SK-N-SH treated with all-trans-retinoic acid at 6 μM for 48 hours (cell line): ENCODE data around the gene ATP5F1B.

ENCODE experiments used
- ATAC-seq: fragments of 200-7000 bp; cut with Tn5 transposase; 3 replicates; pipeline ENCODE4 v1.9.1; 2020; ENCODE audit warnings: mild to moderate bottlenecking, moderate library complexity
- ARNTL ChIP-seq: fragments of 450-650 bp; formaldehyde crosslinking; IDR thresholded peaks from 2 replicates; pipeline ENCODE4 v1.5.0; 2020; ENCODE audit warnings: low read depth, mild to moderate bottlenecking, moderate library complexity, borderline replicate concordance
- BACH2 ChIP-seq: fragments of 250-450 bp; sonication (Bioruptor Pico); IDR thresholded peaks from 2 replicates; pipeline ENCODE4 v1.9.0; 2021; ENCODE audit warnings: mild to moderate bottlenecking, borderline replicate concordance
- CSDC2 ChIP-seq: fragments of 250-450 bp; sonication (Bioruptor Pico); IDR thresholded peaks from 2 replicates; pipeline ENCODE4 v1.5.0; 2020; ENCODE audit warnings: mild to moderate bottlenecking, moderate library complexity
- GLIS3 ChIP-seq: fragments of 250-450 bp; sonication (Bioruptor Pico); IDR thresholded peaks from 2 replicates; pipeline ENCODE4 v1.5.0; 2020; ENCODE audit warnings: mild to moderate bottlenecking, moderate library complexity
- ISL1 ChIP-seq: fragments of 250-450 bp; sonication (Bioruptor Pico); IDR thresholded peaks from 2 replicates; pipeline ENCODE4 v2.1.2; 2022; ENCODE audit warnings: mild to moderate bottlenecking, moderate library complexity
- OSR1 ChIP-seq: fragments of 250-450 bp; sonication (Bioruptor Pico); IDR thresholded peaks from 2 replicates; pipeline ENCODE4 v1.8.0; 2022; ENCODE audit warnings: moderate library complexity, mild to moderate bottlenecking, inconsistent platforms
- PPARA ChIP-seq: fragments of 250-450 bp; sonication (Bioruptor Pico); IDR thresholded peaks from 2 replicates; pipeline ENCODE4 v1.5.0; 2020; ENCODE audit warnings: mild to moderate bottlenecking, borderline replicate concordance
- RARB ChIP-seq: fragments of 250-450 bp; sonication (Bioruptor Pico); IDR thresholded peaks from 2 replicates; pipeline ENCODE4 v1.8.0; 2021; ENCODE audit warnings: mild to moderate bottlenecking, moderate library complexity
- SNAI2 ChIP-seq: fragments of 250-450 bp; sonication (Bioruptor Pico); IDR thresholded peaks from 2 replicates; pipeline ENCODE4 v1.5.0; 2020; ENCODE audit warnings: mild to moderate bottlenecking, moderate library complexity
- TOX ChIP-seq: fragments of 250-450 bp; sonication (Bioruptor Pico); IDR thresholded peaks from 2 replicates; pipeline ENCODE4 v1.8.0; 2021; ENCODE audit warnings: mild to moderate bottlenecking, moderate library complexity, borderline replicate concordance
- ZC3H10 ChIP-seq: fragments of 250-450 bp; sonication (Bioruptor Pico); IDR thresholded peaks from 2 replicates; pipeline ENCODE4 v1.5.1; 2021; ENCODE audit warnings: mild to moderate bottlenecking, moderate library complexity
- ZFP3 ChIP-seq: fragments of 250-450 bp; sonication (Bioruptor Pico); IDR thresholded peaks from 2 replicates; pipeline ENCODE4 v1.5.0; 2020; ENCODE audit warnings: mild to moderate bottlenecking, moderate library complexity
- ZFP30 ChIP-seq: fragments of 450-650 bp; formaldehyde crosslinking; IDR thresholded peaks from 2 replicates; pipeline ENCODE4 v1.5.0; 2022; ENCODE audit warnings: mild to moderate bottlenecking, moderate library complexity
- ZNF70 ChIP-seq: fragments of 450-650 bp; formaldehyde crosslinking; IDR thresholded peaks from 2 replicates; pipeline ENCODE4 v1.5.0; 2020; ENCODE audit warnings: mild to moderate bottlenecking, moderate library complexity
- ZNF8 ChIP-seq: fragments of 450-650 bp; formaldehyde crosslinking; IDR thresholded peaks from 2 replicates; pipeline ENCODE4 v1.5.0; 2020; ENCODE audit warnings: mild to moderate bottlenecking, moderate library complexity
- TF ChIP-seq, protein P1 (sequence below): fragments of 250-450 bp; sonication (Bioruptor Pico); IDR thresholded peaks from 2 replicates; pipeline ENCODE4 v1.5.1; 2020; ENCODE audit warnings: low read depth, mild to moderate bottlenecking, moderate library complexity
- TF ChIP-seq, protein P2 (sequence below): fragments of 250-450 bp; sonication (Bioruptor Pico); IDR thresholded peaks from 2 replicates; pipeline ENCODE4 v1.8.0; 2020; ENCODE audit warnings: mild to moderate bottlenecking, moderate library complexity, borderline replicate concordance
- TF ChIP-seq, protein P3 (sequence below): fragments of 250-450 bp; sonication (Bioruptor Pico); IDR thresholded peaks from 2 replicates; pipeline ENCODE4 v1.8.0; 2021; ENCODE audit warnings: low read depth, mild to moderate bottlenecking, moderate library complexity, borderline replicate concordance
- TF ChIP-seq, protein P4 (sequence below): fragments of 250-450 bp; sonication (Bioruptor Pico); IDR thresholded peaks from 2 replicates; pipeline ENCODE4 v1.5.0; 2020; ENCODE audit warnings: mild to moderate bottlenecking, moderate library complexity
- TF ChIP-seq, protein P5 (sequence below): fragments of 250-450 bp; sonication (Bioruptor Pico); IDR thresholded peaks from 2 replicates; pipeline ENCODE4 v1.5.1; 2021; ENCODE audit warnings: mild to moderate bottlenecking, moderate library complexity

ATP5F1B gene

DNA sequence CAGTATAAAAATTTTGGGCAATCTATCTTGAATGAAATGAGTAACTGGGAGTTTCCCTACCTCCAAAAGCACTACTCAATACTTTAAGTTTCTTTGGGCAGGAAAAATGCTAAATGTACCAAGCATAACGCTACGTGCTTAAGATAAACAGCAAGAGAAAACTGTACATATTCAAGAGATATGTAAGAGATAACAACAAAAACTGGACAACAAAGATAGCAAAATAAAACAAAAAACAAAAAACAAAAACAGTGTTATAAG is 22.3 kb upstream of the ATP5F1B start:
- no peak for ATAC-seq
- TF ChIP-seq, protein P1, sequence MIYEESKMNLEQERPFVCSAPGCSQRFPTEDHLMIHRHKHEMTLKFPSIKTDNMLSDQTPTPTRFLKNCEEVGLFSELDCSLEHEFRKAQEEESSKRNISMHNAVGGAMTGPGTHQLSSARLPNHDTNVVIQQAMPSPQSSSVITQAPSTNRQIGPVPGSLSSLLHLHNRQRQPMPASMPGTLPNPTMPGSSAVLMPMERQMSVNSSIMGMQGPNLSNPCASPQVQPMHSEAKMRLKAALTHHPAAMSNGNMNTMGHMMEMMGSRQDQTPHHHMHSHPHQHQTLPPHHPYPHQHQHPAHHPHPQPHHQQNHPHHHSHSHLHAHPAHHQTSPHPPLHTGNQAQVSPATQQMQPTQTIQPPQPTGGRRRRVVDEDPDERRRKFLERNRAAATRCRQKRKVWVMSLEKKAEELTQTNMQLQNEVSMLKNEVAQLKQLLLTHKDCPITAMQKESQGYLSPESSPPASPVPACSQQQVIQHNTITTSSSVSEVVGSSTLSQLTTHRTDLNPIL (CRISPR knock-in tag), result no peak
- no peak for TF ChIP-seq OSR1 (CRISPR knock-in tag)
- TF ChIP-seq ARNTL (CRISPR knock-in tag), result no peak
- TF ChIP-seq ZFP3 (CRISPR knock-in tag), result no peak
- no peak for TF ChIP-seq CSDC2 (CRISPR knock-in tag)
- TF ChIP-seq, protein P2, sequence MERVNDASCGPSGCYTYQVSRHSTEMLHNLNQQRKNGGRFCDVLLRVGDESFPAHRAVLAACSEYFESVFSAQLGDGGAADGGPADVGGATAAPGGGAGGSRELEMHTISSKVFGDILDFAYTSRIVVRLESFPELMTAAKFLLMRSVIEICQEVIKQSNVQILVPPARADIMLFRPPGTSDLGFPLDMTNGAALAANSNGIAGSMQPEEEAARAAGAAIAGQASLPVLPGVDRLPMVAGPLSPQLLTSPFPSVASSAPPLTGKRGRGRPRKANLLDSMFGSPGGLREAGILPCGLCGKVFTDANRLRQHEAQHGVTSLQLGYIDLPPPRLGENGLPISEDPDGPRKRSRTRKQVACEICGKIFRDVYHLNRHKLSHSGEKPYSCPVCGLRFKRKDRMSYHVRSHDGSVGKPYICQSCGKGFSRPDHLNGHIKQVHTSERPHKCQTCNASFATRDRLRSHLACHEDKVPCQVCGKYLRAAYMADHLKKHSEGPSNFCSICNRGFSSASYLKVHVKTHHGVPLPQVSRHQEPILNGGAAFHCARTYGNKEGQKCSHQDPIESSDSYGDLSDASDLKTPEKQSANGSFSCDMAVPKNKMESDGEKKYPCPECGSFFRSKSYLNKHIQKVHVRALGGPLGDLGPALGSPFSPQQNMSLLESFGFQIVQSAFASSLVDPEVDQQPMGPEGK (CRISPR knock-in tag), result no peak
- TF ChIP-seq RARB (CRISPR knock-in tag), result no peak
- no peak for TF ChIP-seq ISL1
- no peak for TF ChIP-seq SNAI2 (CRISPR knock-in tag)
- TF ChIP-seq PPARA (CRISPR knock-in tag), result no peak
- no peak for TF ChIP-seq TOX (CRISPR knock-in tag)
- TF ChIP-seq, protein P3, sequence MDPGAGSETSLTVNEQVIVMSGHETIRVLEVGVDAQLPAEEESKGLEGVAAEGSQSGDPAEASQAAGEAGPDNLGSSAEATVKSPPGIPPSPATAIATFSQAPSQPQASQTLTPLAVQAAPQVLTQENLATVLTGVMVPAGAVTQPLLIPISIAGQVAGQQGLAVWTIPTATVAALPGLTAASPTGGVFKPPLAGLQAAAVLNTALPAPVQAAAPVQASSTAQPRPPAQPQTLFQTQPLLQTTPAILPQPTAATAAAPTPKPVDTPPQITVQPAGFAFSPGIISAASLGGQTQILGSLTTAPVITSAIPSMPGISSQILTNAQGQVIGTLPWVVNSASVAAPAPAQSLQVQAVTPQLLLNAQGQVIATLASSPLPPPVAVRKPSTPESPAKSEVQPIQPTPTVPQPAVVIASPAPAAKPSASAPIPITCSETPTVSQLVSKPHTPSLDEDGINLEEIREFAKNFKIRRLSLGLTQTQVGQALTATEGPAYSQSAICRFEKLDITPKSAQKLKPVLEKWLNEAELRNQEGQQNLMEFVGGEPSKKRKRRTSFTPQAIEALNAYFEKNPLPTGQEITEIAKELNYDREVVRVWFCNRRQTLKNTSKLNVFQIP (CRISPR knock-in tag), result no peak
- TF ChIP-seq ZC3H10 (CRISPR knock-in tag), result no peak

DNA sequence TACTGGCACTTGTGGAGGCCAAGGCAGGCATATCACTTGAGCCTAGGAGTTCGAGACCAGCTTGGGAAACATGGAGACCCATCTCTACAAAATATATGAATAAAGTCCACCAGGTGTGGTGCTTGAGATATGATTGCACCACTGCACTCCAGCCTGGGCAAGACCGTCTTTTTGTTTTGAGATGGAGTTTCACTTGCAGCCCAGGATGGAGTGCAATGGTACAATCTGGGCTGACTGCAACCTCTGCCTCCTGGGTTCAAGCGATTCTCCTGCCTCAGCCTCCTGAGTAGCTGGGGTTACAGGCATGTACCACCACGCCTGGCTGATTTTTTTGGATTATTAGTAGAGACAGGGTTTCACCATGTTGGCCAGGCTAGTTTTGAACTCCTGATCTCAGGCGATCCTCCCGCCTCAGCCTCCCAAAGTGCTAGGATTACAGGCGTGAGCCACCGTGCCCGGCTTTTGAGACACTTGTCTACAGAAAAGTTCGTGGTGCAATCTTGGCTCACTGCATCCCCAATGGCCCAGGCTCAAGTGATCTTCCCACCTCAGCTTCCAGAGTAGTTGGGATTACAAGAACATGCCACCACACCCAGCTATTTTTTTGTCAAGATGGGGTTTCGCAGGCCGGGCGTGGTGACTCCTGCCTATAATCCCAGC is 16.3 kb upstream of the ATP5F1B start:
- ATAC-seq, result no peak
- TF ChIP-seq TOX (CRISPR knock-in tag) (no peak), ZNF70 (CRISPR knock-in tag) (no peak), ZNF8 (CRISPR knock-in tag) (no peak), CSDC2 (CRISPR knock-in tag) (no peak), BACH2 (CRISPR knock-in tag) (no peak), OSR1 (CRISPR knock-in tag) (no peak), ZFP3 (CRISPR knock-in tag) (no peak), ZFP30 (no peak), GLIS3 (no peak)
- TF ChIP-seq, protein P4, sequence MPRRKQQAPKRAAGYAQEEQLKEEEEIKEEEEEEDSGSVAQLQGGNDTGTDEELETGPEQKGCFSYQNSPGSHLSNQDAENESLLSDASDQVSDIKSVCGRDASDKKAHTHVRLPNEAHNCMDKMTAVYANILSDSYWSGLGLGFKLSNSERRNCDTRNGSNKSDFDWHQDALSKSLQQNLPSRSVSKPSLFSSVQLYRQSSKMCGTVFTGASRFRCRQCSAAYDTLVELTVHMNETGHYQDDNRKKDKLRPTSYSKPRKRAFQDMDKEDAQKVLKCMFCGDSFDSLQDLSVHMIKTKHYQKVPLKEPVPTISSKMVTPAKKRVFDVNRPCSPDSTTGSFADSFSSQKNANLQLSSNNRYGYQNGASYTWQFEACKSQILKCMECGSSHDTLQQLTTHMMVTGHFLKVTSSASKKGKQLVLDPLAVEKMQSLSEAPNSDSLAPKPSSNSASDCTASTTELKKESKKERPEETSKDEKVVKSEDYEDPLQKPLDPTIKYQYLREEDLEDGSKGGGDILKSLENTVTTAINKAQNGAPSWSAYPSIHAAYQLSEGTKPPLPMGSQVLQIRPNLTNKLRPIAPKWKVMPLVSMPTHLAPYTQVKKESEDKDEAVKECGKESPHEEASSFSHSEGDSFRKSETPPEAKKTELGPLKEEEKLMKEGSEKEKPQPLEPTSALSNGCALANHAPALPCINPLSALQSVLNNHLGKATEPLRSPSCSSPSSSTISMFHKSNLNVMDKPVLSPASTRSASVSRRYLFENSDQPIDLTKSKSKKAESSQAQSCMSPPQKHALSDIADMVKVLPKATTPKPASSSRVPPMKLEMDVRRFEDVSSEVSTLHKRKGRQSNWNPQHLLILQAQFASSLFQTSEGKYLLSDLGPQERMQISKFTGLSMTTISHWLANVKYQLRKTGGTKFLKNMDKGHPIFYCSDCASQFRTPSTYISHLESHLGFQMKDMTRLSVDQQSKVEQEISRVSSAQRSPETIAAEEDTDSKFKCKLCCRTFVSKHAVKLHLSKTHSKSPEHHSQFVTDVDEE (CRISPR knock-in tag), result no peak
- TF ChIP-seq, protein P2 (CRISPR knock-in tag), result no peak
- TF ChIP-seq, protein P5, sequence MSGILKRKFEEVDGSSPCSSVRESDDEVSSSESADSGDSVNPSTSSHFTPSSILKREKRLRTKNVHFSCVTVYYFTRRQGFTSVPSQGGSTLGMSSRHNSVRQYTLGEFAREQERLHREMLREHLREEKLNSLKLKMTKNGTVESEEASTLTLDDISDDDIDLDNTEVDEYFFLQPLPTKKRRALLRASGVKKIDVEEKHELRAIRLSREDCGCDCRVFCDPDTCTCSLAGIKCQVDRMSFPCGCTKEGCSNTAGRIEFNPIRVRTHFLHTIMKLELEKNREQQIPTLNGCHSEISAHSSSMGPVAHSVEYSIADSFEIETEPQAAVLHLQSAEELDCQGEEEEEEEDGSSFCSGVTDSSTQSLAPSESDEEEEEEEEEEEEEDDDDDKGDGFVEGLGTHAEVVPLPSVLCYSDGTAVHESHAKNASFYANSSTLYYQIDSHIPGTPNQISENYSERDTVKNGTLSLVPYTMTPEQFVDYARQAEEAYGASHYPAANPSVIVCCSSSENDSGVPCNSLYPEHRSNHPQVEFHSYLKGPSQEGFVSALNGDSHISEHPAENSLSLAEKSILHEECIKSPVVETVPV, result no peak
- TF ChIP-seq, protein P1 (CRISPR knock-in tag), result no peak
